GM12874 (cell line): ENCODE data around the gene EVI5.

Experiments used
- CTCF ChIP-seq: IDR thresholded peaks from 2 replicates; pipeline ENCODE4 v1.5.1; 2011; ENCODE audit warnings: low read depth, mild to moderate bottlenecking, control low read depth, low read length, moderate library complexity; ENCODE audit not compliant: insufficient read depth

The EVI5 gene

GRCh38 chr1:92743221-92743620 lies 41.7 kb downstream of the EVI5 start:
- TF ChIP-seq CTCF = no peak

GRCh38 chr1:92739669-92740524 lies 45.0 kb downstream of the EVI5 start:
- no peak for TF ChIP-seq CTCF

- TF ChIP-seq CTCF = no peak
These were observed 48.5 kb downstream of the EVI5 start for GRCh38 chr1:92736395-92736794.

GRCh38 chr1:92730476-92730875 lies 54.4 kb downstream of the EVI5 start:
- no peak for TF ChIP-seq CTCF

GRCh38 chr1:92728697-92729096 lies 56.2 kb downstream of the EVI5 start:
- TF ChIP-seq CTCF = no peak

- no peak for TF ChIP-seq CTCF
These were observed 63.0 kb downstream of the EVI5 start for GRCh38 chr1:92721886-92722285.

GRCh38 chr1:92713939-92714338 lies 71.0 kb downstream of the EVI5 start:
- TF ChIP-seq CTCF = no peak
